ENCODE measurements around the gene ZNF835. TPM values are rescaled to one million over a fixed set of nuclear protein-coding genes. Genes with fewer than 3 reads are reported as not detected.

The ZNF835 gene
- polyA plus RNA-seq, 1 donor from 2014 or later, result not detected

DNA sequence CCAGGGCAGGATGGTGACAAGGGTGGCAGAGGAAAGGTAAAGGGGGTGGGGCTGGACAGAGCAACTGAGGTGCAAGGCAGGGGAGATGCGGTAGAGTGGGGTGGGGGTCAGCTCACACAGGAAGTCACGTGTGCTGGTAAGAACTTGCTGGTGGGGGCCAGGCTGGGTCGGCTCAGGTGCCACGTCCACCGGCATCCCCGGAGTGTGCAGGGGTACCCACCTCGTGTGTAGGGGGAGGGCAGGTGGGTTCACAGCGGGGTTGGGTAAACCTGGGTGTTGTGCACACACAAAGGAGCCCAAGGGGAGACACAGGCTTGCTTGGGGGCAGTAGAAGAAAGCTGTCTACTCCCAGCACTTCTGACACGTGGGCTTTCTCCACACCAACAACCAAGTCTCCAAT is 2.9 kb downstream of the ZNF835 start:
- Histone ChIP-seq H2AFZ (ENCODE audit: low read depth, low read length) (no peak overlapping the region), H3K9me3 (ENCODE audit: low read length) (peaks cover 10% of the 10 kb centered on the region), H3K4me2 (ENCODE audit: low read length) (no peak overlapping the region), H3K27ac (ENCODE audit: low read length) (no peak overlapping the region), H3K9me2 (ENCODE audit: insufficient read depth, low read length) (no peaks in the 10 kb centered on the region), H3F3A (ENCODE audit: insufficient read depth, low read length, poor library complexity, severe bottlenecking) (no peaks in the 10 kb centered on the region), H3K27me3 (ENCODE audit: insufficient read depth, low read depth, low read length) (no peaks in the 10 kb centered on the region), H3K9ac (ENCODE audit: low read length) (no peak overlapping the region), H3K4me3 (ENCODE audit: low read length) (no peak overlapping the region), H4K20me1 (ENCODE audit: insufficient read depth) (no peaks in the 10 kb centered on the region), H3K36me3 (ENCODE audit: insufficient read depth, low read length) (no peaks in the 10 kb centered on the region), H3K79me2 (replicated peaks; ENCODE audit: insufficient read depth, low read length) (no peaks in the 10 kb centered on the region)
- TF ChIP-seq EP300 (conservative IDR thresholded peaks at IDR 0.05; ENCODE audit: poor library complexity, severe bottlenecking) (no peak), SMC3 (conservative IDR thresholded peaks at IDR 0.05; ENCODE audit: poor library complexity) (no peak), MXI1 (conservative IDR thresholded peaks at IDR 0.05; ENCODE audit: poor library complexity, severe bottlenecking) (no peak), RAD21 (conservative IDR thresholded peaks at IDR 0.05) (no peak), POLR2AphosphoS5 (IDR thresholded peaks at IDR 0.05) (no peak), EZH2 (IDR thresholded peaks at IDR 0.05; ENCODE audit: borderline replicate concordance, insufficient read depth, low read length, poor library complexity, severe bottlenecking) (no peak), TAF1 (IDR thresholded peaks at IDR 0.05; ENCODE audit: low read depth) (no peak)
- TF ChIP-seq, protein P1, sequence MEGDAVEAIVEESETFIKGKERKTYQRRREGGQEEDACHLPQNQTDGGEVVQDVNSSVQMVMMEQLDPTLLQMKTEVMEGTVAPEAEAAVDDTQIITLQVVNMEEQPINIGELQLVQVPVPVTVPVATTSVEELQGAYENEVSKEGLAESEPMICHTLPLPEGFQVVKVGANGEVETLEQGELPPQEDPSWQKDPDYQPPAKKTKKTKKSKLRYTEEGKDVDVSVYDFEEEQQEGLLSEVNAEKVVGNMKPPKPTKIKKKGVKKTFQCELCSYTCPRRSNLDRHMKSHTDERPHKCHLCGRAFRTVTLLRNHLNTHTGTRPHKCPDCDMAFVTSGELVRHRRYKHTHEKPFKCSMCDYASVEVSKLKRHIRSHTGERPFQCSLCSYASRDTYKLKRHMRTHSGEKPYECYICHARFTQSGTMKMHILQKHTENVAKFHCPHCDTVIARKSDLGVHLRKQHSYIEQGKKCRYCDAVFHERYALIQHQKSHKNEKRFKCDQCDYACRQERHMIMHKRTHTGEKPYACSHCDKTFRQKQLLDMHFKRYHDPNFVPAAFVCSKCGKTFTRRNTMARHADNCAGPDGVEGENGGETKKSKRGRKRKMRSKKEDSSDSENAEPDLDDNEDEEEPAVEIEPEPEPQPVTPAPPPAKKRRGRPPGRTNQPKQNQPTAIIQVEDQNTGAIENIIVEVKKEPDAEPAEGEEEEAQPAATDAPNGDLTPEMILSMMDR (IDR thresholded peaks at IDR 0.05; ENCODE audit: poor library complexity, severe bottlenecking), result no peak
- TF ChIP-seq, protein P2, sequence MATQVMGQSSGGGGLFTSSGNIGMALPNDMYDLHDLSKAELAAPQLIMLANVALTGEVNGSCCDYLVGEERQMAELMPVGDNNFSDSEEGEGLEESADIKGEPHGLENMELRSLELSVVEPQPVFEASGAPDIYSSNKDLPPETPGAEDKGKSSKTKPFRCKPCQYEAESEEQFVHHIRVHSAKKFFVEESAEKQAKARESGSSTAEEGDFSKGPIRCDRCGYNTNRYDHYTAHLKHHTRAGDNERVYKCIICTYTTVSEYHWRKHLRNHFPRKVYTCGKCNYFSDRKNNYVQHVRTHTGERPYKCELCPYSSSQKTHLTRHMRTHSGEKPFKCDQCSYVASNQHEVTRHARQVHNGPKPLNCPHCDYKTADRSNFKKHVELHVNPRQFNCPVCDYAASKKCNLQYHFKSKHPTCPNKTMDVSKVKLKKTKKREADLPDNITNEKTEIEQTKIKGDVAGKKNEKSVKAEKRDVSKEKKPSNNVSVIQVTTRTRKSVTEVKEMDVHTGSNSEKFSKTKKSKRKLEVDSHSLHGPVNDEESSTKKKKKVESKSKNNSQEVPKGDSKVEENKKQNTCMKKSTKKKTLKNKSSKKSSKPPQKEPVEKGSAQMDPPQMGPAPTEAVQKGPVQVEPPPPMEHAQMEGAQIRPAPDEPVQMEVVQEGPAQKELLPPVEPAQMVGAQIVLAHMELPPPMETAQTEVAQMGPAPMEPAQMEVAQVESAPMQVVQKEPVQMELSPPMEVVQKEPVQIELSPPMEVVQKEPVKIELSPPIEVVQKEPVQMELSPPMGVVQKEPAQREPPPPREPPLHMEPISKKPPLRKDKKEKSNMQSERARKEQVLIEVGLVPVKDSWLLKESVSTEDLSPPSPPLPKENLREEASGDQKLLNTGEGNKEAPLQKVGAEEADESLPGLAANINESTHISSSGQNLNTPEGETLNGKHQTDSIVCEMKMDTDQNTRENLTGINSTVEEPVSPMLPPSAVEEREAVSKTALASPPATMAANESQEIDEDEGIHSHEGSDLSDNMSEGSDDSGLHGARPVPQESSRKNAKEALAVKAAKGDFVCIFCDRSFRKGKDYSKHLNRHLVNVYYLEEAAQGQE (IDR thresholded peaks at IDR 0.05; ENCODE audit: borderline replicate concordance), result no peak

DNA sequence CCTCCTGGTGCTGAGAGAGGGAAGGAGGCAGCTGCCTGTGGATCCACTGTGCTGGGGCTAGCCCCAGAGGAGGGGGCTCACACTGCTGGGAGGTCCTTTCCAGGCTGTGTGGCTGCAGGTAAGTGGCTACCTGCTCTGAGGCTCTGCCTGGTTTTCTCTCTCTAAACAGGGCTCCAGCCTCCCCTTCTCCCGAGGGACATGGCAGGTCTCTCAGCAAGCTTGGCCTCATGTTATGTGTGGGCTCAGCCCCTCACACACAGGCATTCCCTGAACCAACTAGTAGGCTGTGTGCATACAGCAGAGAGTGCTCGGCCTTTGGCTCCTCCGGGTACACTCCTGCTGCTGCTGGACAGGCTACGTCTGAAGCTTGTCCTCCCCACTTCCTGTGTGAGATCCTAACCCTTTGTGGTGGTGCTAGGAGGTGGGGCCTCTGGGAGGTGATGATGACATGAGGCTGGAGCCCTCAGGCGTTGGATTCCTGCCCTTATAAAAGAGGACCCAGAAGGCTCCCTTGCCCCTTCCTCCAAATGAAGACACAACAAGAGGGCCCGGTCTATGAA is 4.2 kb downstream of the ZNF835 start:
- H3K27ac ChIP-seq (ENCODE audit: low read length), result no peak overlapping the region
- no peaks in the 10 kb centered on the region for H3K36me3 ChIP-seq (ENCODE audit: insufficient read depth, low read length)
- H3K27me3 ChIP-seq (ENCODE audit: insufficient read depth, low read depth, low read length), result no peaks in the 10 kb centered on the region
- H3K79me2 ChIP-seq (replicated peaks; ENCODE audit: insufficient read depth, low read length), result no peaks in the 10 kb centered on the region
- TF ChIP-seq, protein P2 (IDR thresholded peaks at IDR 0.05; ENCODE audit: borderline replicate concordance), result no peak
- TF ChIP-seq POLR2AphosphoS5 (IDR thresholded peaks at IDR 0.05), result no peak
- TF ChIP-seq, protein P1 (IDR thresholded peaks at IDR 0.05; ENCODE audit: poor library complexity, severe bottlenecking), result no peak
- no peak overlapping the region for H3K4me2 ChIP-seq (ENCODE audit: low read length)
- H3K4me3 ChIP-seq (ENCODE audit: low read length), result no peak overlapping the region
- peaks cover 16% of the 10 kb centered on the region for H3K9me3 ChIP-seq (ENCODE audit: low read length)
- no peaks in the 10 kb centered on the region for H3F3A ChIP-seq (ENCODE audit: insufficient read depth, low read length, poor library complexity, severe bottlenecking)
- H3K9me2 ChIP-seq (ENCODE audit: insufficient read depth, low read length), result no peaks in the 10 kb centered on the region
- H4K20me1 ChIP-seq (ENCODE audit: insufficient read depth), result no peaks in the 10 kb centered on the region
- no peak overlapping the region for H2AFZ ChIP-seq (ENCODE audit: low read depth, low read length)
- H3K9ac ChIP-seq (ENCODE audit: low read length), result no peak overlapping the region

Measured in neural cell (in vitro differentiated cells).